OCI-LY7 (cell line): ENCODE results near the gene PPM1M.

Experiments used
- EZH2phosphoT487 ChIP-seq: fragments of 200-600 bp; sonication (generic); IDR thresholded peaks from 2 replicates; pipeline ENCODE4 v1.6.1; 2018; ENCODE audit warnings: low read depth, borderline replicate concordance, mild to moderate bottlenecking, mixed run types, antibody characterized with exemption, low read length, moderate library complexity, mixed read lengths
- TF ChIP-seq, protein P1 (sequence below): fragments of 200-600 bp; sonication (generic); conservative IDR thresholded peaks from 2 replicates; pipeline ENCODE4 v1.5.1; 2014; ENCODE audit warnings: mild to moderate bottlenecking, antibody characterized with exemption, low read length, moderate library complexity, mixed read lengths

DNA sequence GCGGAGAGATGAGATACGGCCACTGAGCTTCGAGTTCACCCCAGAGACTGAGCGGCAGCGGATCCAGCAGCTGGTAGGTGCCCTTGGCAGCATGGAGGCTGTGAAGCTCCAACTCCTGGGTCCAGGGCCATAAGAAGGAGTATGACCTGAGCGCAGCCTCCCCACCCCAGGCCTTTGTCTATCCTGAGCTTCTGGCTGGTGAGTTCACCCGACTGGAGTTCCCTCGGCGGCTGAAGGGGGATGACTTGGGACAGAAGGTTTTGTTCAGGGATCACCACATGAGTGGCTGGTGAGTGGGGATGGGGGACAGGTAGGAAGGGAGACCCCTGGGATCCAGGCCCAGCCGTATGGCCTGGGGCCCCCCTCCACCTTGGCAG lies 2.6 kb downstream of the PPM1M start:
- TF ChIP-seq, protein P1, sequence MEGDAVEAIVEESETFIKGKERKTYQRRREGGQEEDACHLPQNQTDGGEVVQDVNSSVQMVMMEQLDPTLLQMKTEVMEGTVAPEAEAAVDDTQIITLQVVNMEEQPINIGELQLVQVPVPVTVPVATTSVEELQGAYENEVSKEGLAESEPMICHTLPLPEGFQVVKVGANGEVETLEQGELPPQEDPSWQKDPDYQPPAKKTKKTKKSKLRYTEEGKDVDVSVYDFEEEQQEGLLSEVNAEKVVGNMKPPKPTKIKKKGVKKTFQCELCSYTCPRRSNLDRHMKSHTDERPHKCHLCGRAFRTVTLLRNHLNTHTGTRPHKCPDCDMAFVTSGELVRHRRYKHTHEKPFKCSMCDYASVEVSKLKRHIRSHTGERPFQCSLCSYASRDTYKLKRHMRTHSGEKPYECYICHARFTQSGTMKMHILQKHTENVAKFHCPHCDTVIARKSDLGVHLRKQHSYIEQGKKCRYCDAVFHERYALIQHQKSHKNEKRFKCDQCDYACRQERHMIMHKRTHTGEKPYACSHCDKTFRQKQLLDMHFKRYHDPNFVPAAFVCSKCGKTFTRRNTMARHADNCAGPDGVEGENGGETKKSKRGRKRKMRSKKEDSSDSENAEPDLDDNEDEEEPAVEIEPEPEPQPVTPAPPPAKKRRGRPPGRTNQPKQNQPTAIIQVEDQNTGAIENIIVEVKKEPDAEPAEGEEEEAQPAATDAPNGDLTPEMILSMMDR = no peak
- TF ChIP-seq EZH2phosphoT487 = no peak
